B cell (primary cell): Measurements from ENCODE around the gene TRAF3.

Experiments used
- CTCF ChIP-seq: fragments of 200-600 bp; IDR thresholded peaks from one replicate; pipeline ENCODE4 v1.8.0; 2022; ENCODE audit warnings: antibody characterized with exemption, mild to moderate bottlenecking
- EZH2 ChIP-seq: IDR thresholded peaks from 2 replicates; pipeline ENCODE4 v1.6.1; 2012; ENCODE audit warnings: borderline replicate concordance, low read depth, mild to moderate bottlenecking, moderate library complexity, low read length; ENCODE audit not compliant: insufficient read depth, poor library complexity, severe bottlenecking

GRCh38 chr14:102729268-102729667 is 48.0 kb upstream of the TRAF3 start:
- TF ChIP-seq CTCF (no peak), EZH2 (no peak)
